WI38 (cell line): ENCODE data around the gene C1QL1.
"Not testable (repeated sequence)": the region's sequence is repeated elsewhere in the genome, so short reads cannot be mapped to it uniquely, and the experiment has no call there.

Source experiments
- H3K4me3 ChIP-seq: 2 replicates; pipeline ENCODE4 v1.5.1; 2011; ENCODE audit warnings: low read depth, mild to moderate bottlenecking, control low read depth, low read length
- CTCF ChIP-seq: IDR thresholded peaks from 2 replicates; pipeline ENCODE4 v1.5.1; 2012; ENCODE audit warnings: low read depth, mild to moderate bottlenecking, control low read depth, low read length

C1QL1 gene

GRCh38 chr17:44947461-44948314 is 20.4 kb downstream of the C1QL1 start, which contains the start of gene KIF18B:
KIF18B (minus strand) TSS chr17:44947773; CDS start chr17:44936344, 11,429 bp downstream.
- peak within 1 kb of the TSS; percentile 86 for H3K4me3 ChIP-seq
- no peak for TF ChIP-seq CTCF

- not testable (repeated sequence) for H3K4me3 ChIP-seq
Observed at GRCh38 chr17:44945652-44946051, 22.5 kb downstream of the C1QL1 start.

- H3K4me3 ChIP-seq = no peak overlapping the region
- no peak for TF ChIP-seq CTCF
Observed at GRCh38 chr17:44942456-44942855, 25.6 kb downstream of the C1QL1 start.

GRCh38 chr17:44941712-44942331 is 26.3 kb downstream of the C1QL1 start:
- no peak for TF ChIP-seq CTCF
- H3K4me3 ChIP-seq = no peak overlapping the region

GRCh38 chr17:44940768-44941167 is 27.3 kb downstream of the C1QL1 start:
- H3K4me3 ChIP-seq = no peak overlapping the region
- no peak for TF ChIP-seq CTCF

GRCh38 chr17:44940317-44940716 is 27.8 kb downstream of the C1QL1 start:
- no peak for TF ChIP-seq CTCF
- H3K4me3 ChIP-seq = no peak overlapping the region

GRCh38 chr17:44935116-44935515 is 33.0 kb downstream of the C1QL1 start:
- TF ChIP-seq CTCF = no peak

More at GRCh38 chr17:44935116-44935515, 33.0 kb downstream of the C1QL1 start:
- H3K4me3 ChIP-seq = no peak overlapping the region
